Activated naive CD8-positive, alpha-beta T cell treated with anti-CD3 and anti-CD28 coated beads, Interleukin-2, amount 50 U/mL, for 16 hours (primary cell): ENCODE data around the gene CD53.
"Not testable (repeated sequence)": the region's sequence is repeated elsewhere in the genome, so short reads cannot be mapped to it uniquely, and the experiment has no call there.

ENCODE experiments used
- DNase-seq: peaks from one replicate; pipeline ENCODE4 v3.0.0-alpha.2; 2020; ENCODE audit warnings: low read depth, low spot score

Gene CD53, protein sequence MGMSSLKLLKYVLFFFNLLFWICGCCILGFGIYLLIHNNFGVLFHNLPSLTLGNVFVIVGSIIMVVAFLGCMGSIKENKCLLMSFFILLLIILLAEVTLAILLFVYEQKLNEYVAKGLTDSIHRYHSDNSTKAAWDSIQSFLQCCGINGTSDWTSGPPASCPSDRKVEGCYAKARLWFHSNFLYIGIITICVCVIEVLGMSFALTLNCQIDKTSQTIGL

DNA sequence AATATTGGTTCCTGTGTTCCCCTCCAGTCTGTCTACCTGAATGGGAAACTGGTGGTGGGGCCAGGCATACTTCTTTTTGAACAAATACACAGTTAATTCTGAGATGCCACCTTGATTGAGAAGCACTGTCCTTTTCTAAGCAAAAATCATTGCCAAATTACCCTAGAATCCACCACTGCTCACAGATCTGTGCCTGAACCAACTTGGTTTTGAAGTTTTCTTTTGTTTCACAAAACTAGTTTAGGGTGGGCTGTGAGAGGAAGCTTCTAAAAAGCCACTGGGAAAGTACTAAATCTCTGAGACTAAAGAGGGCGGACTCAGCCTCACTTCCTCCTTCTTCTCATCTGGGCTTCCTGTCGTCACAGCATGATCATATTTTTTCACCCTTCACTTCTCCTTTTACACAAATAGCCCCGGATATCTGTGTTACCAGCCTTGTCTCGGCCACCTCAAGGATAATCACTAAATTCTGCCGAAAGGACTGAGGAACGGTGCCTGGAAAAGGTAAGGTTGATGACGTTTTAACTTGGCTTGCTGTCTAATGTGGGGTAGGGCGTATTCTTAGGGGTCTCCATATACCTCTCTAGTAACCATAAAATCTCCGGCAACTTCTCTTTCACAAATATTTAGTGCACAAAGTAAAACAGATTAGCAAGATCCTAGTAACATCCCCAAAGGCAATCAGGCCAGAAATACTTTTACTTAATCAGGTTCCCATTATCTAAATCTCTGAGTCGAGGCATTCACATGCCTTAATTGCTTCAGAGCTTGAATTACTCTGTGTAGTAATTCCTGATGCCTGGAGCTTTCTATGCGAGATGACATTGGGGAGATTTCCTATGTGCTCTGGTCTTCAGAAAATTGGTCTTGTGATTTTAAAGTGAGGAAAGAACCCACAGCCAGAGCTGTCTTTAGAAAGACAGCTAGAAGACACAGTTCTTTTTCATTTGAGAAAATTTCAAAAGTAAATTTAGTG lies at the start of gene CD53:
Gene CD53 (plus strand): TSS at position 404 of the 976 bp plus-strand sequence. CDS start 18,261 bp downstream, outside the sequence.
- DNase-seq, result no peak

DNA sequence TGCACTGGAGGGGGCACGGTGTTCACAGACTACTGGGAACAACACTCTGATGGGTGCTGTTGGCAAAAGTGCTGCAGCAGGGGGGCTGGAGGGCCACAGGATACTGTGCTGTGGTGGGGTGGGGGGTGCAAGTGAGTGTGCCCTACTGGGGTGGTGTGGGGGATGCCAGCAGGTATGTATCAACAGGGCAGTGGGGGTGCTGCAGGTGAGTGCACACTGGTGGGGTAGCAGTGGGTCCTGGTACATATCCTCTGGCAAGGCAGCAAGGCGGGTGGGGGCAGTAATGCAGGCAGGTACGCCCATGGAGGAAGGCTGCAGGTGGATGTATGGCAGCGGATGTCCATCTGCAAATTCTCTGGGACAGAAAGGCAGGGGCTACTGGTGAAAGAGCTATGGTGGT lies 48.8 kb upstream of the CD53 start:
- no peak for DNase-seq

DNA sequence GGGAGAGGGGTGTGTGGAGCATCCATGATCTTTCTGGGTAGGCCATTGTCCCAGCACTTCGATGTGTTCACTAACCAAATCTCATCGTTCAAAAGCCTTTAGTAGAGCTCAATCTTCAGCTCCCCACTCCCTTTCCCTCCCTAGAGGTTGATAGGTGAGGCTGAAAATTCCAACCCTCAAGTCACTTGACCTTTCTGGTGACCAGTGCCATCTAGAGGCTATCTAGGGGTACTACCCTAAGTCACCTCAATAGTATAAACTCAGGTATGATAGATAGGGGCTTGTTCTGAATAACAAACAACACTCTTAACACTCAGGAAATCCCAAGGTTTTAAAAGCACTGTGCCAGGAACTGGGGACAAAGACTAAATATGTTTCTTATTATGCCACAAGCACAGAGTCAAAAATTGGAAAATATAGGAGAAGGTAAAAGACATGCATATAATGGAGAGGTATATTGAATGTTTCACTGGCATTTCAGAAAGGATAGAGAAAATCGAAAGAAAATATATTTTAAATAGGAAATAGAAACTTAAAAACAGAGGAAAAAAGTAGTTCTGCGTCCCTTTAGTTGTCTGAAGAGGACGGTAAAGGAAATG lies 42.9 kb upstream of the CD53 start:
- DNase-seq, result no peak

DNA sequence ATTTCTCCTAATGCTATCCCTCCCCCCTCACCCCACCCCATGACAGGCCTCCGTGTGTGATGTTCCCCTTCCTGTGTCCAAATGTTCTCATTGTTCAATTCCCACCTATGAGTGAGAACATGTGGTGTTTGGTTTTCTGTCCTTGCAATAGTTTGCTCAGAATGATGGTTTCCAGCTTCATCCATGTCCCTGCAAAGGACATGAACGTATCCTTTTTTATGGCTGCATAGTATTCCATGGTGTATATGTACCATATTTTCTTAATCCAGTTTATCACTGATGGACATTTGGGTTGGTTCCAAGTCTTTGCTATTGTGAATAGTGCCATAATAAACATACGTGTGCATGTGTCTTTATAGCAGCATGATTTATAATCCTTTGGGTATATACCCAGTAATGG lies 39.2 kb upstream of the CD53 start:
- DNase-seq, result not testable (repeated sequence)

DNA sequence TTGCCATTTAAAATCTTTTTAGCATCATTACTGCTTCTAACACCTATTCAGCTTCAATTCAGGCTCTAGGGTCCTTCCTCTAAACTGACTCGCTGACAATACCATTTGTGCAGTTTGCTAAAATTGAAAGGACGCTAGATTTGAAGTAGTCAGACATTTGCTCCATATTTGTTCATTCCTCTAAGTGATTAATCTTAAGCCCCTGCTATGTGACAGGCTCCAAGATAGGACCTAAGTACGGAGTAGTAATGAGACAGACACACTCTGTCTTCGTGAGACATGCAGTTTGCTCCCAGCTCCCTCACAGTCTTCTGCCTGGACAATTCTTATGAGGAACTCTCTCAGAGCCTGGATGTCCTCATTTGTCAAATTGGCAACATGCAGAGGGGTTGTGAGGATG lies 26.1 kb upstream of the CD53 start:
- DNase-seq, result no peak

DNA sequence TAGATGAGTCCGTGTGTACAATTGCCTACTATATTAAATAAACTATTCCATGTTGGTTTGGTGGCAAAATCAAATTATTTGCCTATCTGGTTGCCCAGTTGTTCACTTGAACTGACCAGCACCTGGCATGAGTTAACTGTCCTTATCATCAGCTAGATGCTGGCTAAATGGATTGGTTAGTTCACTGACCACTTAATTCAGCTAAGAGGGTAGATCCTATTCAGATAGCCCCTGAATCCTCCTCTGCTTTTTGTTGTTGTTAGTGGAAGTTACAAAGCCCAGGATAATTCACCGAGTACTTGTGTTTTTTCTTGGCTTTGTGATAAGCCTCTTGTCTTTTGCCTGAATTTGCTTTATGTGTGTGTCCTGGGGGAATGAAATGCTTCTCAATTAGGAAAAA lies 22.8 kb upstream of the CD53 start:
- no peak for DNase-seq

DNA sequence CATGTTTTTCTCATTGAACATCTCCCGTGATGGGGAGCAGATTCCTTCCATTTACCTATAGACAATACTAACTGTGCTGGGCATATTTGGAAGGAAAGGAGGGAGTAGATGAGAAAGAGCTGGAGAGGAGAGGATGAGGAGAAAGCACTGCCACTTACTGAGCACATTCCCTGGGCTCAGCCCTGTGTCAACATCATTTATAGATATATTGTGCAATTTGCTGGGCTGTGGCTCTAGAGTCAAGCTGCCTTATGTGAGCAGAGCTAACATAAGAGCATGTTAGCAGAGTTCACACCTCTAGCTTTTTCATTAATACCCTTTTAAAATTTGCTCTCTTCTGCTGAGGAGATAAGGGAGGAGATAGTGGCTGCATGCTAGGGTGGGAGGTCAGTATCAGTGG lies 22.3 kb upstream of the CD53 start:
- no peak for DNase-seq

DNA sequence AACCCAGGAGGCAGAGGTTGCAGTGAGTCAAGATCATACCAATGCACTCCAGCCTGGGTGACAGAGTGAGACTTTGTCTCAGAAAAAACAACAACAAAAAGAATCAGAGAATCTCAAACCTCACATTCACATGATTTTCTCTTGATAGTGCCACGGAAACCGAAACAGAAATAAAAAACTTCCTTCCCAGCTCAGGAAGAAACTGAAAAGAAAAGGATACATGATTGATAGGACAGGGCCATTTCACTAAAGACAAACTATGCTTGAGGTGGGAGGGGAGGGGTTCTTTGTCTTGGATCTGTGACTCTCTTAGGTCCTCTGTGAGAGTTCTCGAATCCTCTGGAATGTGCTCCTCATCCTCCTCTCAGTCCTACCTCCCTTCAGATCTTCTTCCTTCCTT lies 19.8 kb upstream of the CD53 start:
- no peak for DNase-seq

DNA sequence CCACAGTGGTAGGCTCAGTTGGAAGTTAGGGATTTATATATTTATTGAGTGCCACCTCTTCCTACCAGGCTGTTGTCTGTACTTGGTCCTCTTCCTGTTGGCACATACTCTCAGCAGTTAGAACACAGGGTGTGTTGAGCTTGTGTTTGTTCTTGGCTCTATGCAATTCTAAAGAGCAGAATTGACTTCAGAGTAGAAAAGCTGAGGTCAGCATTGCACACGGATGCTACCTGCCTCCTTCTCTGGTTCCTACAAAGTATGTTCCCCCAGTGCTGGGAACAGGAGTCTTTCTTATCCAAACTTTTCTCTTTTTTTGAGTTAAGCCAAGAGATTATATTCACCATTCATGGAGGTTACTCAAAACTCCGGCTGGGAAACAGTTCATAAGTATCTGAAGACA lies 16.5 kb upstream of the CD53 start:
- DNase-seq, result no peak

DNA sequence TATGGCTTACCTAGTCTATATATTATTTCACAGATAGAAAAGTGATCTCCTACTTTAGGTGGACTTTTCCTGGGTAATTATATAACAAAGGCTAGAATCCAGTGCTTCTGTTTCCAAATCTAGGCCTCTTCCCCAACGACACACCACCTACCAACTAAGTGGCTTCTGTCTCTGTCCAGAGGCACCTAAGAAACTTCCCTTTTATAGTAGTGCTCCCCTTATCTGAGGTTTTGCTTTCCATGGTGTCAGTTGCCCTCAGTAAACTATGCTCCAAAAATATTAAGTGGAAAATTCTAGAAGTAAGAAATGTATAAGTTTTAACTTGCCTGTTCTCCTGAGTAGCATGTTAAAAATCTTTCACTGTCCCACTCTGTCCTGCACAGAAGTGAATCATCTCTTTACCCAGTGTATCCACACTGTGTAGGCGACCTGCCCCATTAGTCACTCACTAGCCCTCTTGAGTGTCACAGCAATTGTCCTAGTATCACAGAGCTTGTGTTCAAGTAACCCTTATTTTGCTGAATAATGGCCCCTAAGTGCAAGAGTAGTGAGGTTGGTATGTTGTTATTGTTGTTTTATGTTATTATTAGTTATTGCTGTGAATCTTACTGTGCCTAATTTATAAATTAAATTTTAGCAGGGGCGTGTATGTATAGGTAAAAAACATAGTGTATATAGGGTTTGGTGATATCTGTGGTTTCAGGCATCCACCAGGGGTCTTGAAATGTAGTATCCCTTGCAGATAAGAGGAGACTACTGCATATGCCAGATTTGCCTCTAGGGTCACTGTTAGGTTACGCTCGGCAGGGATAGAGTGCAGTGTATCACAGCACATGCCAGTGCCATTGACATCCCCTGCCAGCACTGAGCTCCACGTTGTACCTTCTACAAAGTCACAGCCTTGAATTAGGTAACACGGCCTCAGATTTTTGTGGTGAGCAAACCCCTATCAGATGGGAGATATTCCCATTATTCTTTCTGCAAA lies 14.7 kb upstream of the CD53 start:
- DNase-seq, result no peak

DNA sequence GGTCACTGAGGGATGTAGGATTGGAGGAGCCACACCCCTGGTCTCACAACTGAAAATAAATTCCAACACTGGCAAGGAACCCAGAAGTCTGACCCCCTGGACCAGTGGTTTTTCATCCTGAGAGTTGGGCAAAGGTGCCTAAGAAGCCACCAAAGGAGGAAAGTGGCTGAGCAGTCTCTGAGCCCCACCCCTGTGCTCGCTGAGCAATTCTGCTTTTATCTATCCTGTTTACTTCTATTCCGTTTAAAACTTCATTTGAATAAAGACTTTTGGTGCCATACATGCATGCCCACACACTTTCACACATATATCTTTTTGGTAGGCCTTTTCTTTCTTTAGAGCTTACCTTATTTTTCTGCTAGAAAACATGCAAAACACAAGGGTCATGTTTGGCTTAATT lies 13.9 kb upstream of the CD53 start:
- DNase-seq, result no peak

DNA sequence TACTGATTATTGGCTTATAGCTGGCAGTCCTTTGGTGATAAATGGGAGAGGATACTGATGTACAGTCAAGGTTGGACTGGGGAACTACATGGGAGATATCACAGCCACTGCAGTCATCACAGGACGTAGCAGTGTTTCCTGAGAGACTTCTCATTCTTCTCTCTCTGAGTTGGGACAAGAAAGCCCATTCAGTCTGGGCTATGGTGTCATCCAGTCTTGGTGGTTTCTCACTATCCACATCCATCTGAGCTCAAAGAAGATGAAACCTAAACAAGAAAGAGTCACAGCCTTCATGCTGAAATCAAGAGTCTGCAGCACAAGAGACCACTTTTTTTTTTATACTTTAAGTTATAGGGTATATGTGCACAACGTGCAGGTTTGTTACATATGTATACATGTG lies 12.8 kb upstream of the CD53 start:
- no peak for DNase-seq

DNA sequence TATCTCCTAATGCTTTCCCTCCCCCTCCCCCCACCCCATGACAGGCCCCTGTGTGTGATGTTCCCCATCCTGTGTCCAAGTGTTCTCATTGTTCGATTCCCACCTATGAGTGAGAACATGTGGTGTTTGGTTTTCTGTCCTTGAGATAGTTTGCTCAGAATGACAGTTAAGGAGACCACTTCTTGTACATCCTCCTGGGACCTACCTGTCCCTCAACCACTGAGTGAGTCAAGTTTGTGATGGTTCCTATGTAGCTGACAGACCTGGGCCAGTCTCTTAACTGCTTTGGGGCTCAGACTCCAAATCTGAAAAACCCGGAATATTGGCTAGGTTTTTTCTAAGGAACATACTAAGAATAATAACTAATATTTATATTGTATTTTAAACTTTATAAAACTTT lies 12.3 kb upstream of the CD53 start:
- not testable (repeated sequence) for DNase-seq

DNA sequence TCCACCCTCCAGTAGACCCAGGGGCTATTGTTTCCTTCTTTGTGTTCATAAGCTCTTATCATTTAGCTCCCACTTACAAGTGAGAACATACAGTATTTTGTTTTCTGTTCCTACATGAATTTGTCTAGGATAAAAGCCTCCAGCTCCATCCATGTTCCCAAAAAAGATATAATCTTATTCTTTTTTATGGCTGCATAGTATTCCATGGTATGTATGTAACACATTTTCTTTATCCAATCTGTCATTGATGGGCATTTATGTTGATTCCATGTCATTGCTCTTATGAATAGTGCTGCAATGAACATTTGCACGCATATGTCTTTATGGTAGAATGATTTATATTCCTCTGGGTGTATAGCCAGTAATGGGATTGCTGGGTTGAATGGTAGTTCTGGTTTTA lies 11.0 kb upstream of the CD53 start:
- not testable (repeated sequence) for DNase-seq

DNA sequence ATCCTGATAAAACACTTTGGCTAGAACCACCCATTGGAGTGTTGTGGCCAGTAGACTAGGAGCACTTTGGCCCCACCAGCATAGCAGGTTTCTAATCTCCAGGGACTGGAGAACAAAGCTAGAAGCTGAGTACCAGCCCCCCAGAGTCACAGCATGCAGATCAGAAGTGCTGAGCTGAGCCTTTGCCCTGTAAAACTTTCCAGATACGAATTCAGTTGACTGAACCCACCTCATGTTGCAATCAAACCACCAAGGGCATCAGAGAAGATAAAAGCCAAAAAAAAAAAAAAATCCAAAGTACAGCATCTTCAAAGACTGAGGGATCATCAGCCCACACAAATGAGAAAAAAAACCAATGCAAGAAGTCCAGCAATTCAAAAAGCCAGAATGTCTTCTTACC lies 8.7 kb upstream of the CD53 start:
- no peak for DNase-seq

DNA sequence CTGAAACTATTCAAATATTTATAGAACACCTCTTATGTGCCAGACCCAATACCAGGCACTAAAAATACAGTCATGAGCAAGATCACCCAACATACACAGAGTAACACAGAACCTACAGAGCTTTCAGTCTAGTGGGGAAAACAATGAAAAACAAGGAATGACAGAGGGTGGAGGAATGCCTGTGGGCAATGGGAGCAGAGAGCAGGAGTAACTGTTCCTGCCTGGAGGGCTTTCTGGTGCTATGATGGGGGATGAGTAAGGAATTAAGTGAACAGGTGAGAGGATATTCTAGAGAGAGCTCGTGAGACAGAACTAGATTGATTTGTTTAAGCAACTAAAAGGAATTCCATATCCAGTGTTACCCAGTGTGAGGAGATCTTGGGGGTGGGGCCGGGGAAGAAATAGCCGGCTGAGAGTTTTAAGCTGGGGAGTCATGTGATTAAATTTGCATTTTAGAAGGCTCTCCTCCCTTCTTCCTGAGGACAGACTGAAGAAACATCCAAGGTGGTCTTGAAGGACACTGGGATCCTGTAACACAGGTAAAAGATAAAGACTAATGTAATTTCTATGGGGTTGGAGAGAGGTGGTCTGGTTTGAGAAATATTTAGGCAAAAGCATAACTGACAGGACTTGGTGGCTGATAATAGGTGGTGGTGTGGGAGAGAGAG lies 2.1 kb upstream of the CD53 start:
- no peak for DNase-seq

DNA sequence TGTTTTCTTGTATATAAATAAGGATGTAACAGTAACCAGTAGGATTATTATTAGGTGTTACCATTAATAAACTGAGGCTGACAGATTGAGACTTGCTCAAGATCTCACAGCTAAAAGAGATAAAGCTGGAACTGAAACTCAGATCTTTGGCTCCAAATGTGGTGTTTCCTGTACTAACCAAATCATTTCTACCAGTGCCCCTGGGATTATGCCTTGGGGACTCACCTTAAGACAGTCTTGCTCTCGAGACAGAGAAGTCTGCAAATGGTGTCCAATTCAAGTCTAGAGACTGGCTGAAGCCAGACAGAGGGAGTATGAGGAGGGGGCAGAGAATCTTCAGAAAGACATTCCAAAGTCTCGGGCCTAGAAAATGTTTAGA lies 593 bp upstream of the CD53 start:
- no peak for DNase-seq

DNA sequence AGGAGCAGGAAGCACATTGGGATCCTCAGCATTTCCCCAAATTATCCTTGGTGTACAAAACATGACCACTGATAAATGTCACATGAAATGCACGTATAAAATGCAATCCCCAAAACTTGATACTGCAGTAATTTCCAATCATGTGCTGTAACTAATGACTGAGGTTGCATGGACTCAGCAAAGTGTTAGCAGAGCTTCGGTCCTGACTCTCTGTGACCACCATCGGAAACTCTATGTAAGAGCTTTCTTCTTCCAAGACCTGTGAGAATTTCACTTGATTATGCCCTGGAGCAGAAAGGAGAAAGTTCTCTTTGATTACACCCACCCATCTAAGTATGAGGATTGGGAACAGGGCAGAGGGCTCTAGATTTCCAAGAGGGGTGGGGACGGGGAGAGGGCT lies 908 bp downstream of the CD53 start:
- DNase-seq, result no peak

DNA sequence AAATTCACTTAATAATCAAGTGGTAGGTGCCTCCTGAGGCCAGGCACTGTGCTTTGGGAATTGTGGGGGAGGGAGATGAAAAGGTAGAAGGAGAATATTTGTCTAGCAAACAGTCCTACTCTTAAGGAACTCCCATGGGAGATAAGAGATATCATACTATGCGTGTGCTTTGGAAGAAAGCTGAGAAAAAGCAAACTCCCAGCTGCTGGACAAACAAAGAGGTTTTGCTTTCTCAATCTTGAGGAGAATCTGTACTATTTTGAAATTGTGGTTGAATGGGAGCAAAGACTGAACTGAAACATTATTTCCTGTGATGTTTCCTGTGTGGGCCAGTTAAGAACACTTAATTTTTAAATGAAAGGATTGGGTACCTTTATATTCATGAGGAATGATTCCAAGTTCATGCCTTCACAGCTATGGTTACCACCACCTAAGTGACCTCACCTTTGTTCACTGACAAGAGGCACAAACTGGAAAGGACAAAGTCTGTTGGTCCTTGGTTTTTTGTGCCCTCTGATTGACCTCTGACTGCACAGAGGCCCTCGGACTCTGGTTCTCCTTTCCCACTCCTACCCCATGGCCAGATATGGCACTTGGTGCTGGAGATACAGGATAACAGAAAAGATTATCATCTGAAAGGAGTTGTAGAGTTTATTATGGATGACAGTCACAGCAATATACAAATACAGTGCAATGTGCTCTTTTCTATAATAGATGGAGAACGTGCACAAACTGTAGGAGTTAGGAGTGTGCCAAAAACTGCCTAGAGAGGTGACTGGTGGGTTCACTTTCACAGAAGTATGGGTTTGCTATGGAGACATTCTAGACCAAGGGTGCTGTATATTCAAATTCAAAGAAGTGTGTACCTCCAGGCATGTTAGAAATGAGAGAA lies 1.6 kb downstream of the CD53 start:
- DNase-seq, result no peak

DNA sequence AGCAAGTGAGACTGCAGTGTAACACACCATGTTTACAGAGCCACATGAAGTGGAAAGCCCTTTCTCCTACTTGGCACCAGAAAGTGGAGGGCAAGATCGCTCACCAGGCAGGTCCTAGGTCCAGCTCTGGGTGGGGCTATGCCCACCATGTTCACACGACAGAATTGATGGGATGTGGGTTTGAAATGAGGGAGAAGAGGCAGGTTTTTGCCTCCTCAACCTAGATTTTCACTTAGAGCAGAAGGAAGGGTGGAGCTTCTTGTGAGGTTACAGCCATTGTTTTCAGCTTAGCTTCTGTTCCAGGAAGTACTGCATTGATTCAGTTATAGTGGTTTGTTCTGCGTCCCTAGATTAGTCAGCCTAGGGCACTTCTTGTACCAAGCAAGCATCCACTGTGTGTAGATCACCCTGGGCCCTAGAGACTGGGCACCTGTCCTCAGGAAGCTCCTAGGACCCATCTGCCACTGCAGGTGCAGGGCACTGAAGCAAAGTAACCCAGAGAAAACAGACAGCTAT lies 2.3 kb downstream of the CD53 start:
- DNase-seq, result no peak
